ENCODE data around the gene NECAB3. TPM values are rescaled to one million over a fixed set of nuclear protein-coding genes. Genes with fewer than 3 reads are reported as not detected.

Gene NECAB3
- total RNA-seq, 3 donors from 2014 or later (not counting 1 experiment from before 2014, with no cell fraction given) = 9.7 to 18.1 (median 13.4) TPM

Other genes with a start within 250 kb of the NECAB3 start
- 1 to 10 TPM; 1.2 to 2.4 (median 1.8) TPM for gene SNTA1, start 230.7 kb downstream of the NECAB3 start, total RNA-seq
- gene CBFA2T2, start 184.3 kb downstream of the NECAB3 start, total RNA-seq = 10 to 100 TPM; 16.5 to 27.5 (median 18.5) TPM
- gene C20orf144, start 12.1 kb downstream of the NECAB3 start, total RNA-seq = under 1 TPM; 0.25 to 0.41 (median 0.33) TPM
- gene ACTL10, start 7.5 kb downstream of the NECAB3 start, total RNA-seq = 1 to 10 TPM in 2 of 3 donors, under 1 TPM in 1; 0.80 to 2.2 (median 1.1) TPM
- gene E2F1, start 12.0 kb upstream of the NECAB3 start, total RNA-seq = 1 to 10 TPM; 4.6 to 5.6 (median 4.7) TPM
- gene PXMP4, start 45.9 kb upstream of the NECAB3 start, total RNA-seq = 1 to 10 TPM; 4.7 to 6.6 (median 6.2) TPM
- gene ZNF341, start 57.6 kb upstream of the NECAB3 start, total RNA-seq = 1 to 10 TPM; 3.6 to 5.1 (median 4.3) TPM
- gene CHMP4B, start 136.9 kb upstream of the NECAB3 start, total RNA-seq = 10 to 100 TPM; 63.7 to 74.0 (median 70.0) TPM